GM19239 (cell line): ENCODE results near the gene FADS2.

Experiments
- DNase-seq: peaks from one replicate; pipeline ENCODE4 v3.0.0; 2011; ENCODE audit warnings: low spot score; ENCODE audit not compliant: insufficient read length
- FAIRE-seq: peaks from 2 replicates; lab custom pipeline; 2011; peaks lifted over from hg19 to GRCh38; lab: Jason Lieb, UNC

The FADS2 gene

GRCh38 chr11:61795459-61795858 lies 32.6 kb upstream of the FADS2 start:
- FAIRE-seq, result no peak
- DNase-seq, result no peak

GRCh38 chr11:61795876-61796526 lies 32.1 kb upstream of the FADS2 start:
- FAIRE-seq, result no peak
- DNase-seq, result no peak

- DNase-seq (no peak), FAIRE-seq (no peak)
These were observed 30.7 kb upstream of the FADS2 start for GRCh38 chr11:61797263-61797944.

- FAIRE-seq (no peak), DNase-seq (no peak)
These were observed 28.3 kb upstream of the FADS2 start for GRCh38 chr11:61799665-61800284.

GRCh38 chr11:61800331-61801281 lies 27.5 kb upstream of the FADS2 start:
- FAIRE-seq, result no peak

GRCh38 chr11:61802605-61803004 lies 25.5 kb upstream of the FADS2 start:
- DNase-seq, result no peak
- no peak for FAIRE-seq

More at GRCh38 chr11:61800331-61801281, 27.5 kb upstream of the FADS2 start:
- no peak for DNase-seq

- FAIRE-seq, result no peak
- no peak for DNase-seq
These were observed 24.0 kb upstream of the FADS2 start for GRCh38 chr11:61803889-61804647.

GRCh38 chr11:61805146-61805545 lies 23.0 kb upstream of the FADS2 start:
- no peak for FAIRE-seq

GRCh38 chr11:61806785-61807184 lies 21.3 kb upstream of the FADS2 start:
- DNase-seq (no peak), FAIRE-seq (no peak)

More at GRCh38 chr11:61805146-61805545, 23.0 kb upstream of the FADS2 start:
- DNase-seq, result no peak

GRCh38 chr11:61810671-61811175 lies 17.4 kb upstream of the FADS2 start:
- FAIRE-seq (no peak), DNase-seq (no peak)

- DNase-seq (no peak), FAIRE-seq (no peak)
These were observed 16.3 kb upstream of the FADS2 start for GRCh38 chr11:61811831-61812230.

GRCh38 chr11:61812736-61813411 lies 15.2 kb upstream of the FADS2 start:
- DNase-seq, result no peak
- no peak for FAIRE-seq

- no peak for DNase-seq
- no peak for FAIRE-seq
These were observed 13.7 kb upstream of the FADS2 start for GRCh38 chr11:61814247-61814957.

GRCh38 chr11:61814958-61815789 lies 12.9 kb upstream of the FADS2 start:
- FAIRE-seq (no peak), DNase-seq (peak; percentile 72)

GRCh38 chr11:61815790-61816735 lies 12.0 kb upstream of the FADS2 start:
- FAIRE-seq (no peak), DNase-seq (no peak)

GRCh38 chr11:61816736-61817455 lies 11.2 kb upstream of the FADS2 start, which contains the start of gene FADS1:
FADS1 (minus strand) TSS chr11:61817003; CDS start chr11:61816929, 74 bp downstream.
- FAIRE-seq, result peak; percentile 42
- peak; percentile 62 for DNase-seq
